GM12801 (cell line): Measurements from ENCODE around the gene THAP7.

Experiments used
- TF ChIP-seq, protein P1 (sequence below): IDR thresholded peaks from one replicate; pipeline ENCODE4 v1.5.1; 2011; ENCODE audit warnings: control low read depth; ENCODE audit not compliant: insufficient read length; ENCODE audit errors: extremely low read depth

Gene THAP7

GRCh38 chr22:21032037-21032867 lies 30.3 kb upstream of the THAP7 start, which contains the start of gene SLC7A4:
Gene SLC7A4, minus strand, starts transcription at chr22:21032561. Its CDS starts 749 bp downstream, at chr22:21031812.
- TF ChIP-seq, protein P1, sequence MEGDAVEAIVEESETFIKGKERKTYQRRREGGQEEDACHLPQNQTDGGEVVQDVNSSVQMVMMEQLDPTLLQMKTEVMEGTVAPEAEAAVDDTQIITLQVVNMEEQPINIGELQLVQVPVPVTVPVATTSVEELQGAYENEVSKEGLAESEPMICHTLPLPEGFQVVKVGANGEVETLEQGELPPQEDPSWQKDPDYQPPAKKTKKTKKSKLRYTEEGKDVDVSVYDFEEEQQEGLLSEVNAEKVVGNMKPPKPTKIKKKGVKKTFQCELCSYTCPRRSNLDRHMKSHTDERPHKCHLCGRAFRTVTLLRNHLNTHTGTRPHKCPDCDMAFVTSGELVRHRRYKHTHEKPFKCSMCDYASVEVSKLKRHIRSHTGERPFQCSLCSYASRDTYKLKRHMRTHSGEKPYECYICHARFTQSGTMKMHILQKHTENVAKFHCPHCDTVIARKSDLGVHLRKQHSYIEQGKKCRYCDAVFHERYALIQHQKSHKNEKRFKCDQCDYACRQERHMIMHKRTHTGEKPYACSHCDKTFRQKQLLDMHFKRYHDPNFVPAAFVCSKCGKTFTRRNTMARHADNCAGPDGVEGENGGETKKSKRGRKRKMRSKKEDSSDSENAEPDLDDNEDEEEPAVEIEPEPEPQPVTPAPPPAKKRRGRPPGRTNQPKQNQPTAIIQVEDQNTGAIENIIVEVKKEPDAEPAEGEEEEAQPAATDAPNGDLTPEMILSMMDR, result no peak

GRCh38 chr22:21031545-21032036 lies 29.7 kb upstream of the THAP7 start:
- TF ChIP-seq, protein P1, result no peak

- TF ChIP-seq, protein P1, result no peak
These were observed 29.0 kb upstream of the THAP7 start for GRCh38 chr22:21030621-21031544.

- TF ChIP-seq, protein P1, result no peak
These were observed 28.1 kb upstream of the THAP7 start for GRCh38 chr22:21030032-21030431.

DNA sequence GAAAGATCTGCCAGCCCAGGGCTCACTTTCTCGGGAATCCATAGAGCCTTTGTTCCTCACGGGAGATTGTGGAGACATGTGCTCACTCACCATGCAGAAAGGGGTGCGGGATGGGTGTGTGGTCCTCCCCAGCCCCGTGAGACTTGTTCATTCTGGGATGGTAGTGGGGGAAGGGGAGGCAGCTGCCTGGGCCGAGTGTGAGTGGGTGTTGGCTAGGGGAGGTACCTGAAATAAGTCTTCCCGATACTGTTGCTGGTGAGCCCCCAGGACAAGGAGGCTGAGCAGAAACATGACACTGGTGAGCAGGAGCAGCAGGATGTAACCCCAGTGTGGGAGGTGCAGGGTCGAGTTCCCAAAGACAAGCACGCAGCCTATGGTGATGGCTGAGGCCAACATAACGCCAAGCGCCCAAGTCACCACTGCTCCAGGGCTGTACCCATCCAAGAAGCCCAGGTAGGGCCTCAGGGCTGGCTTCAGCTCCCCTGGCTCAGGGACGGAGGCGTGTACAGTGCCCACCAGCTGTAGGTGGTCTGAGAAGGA lies 27.6 kb upstream of the THAP7 start:
- TF ChIP-seq, protein P1, result no peak

GRCh38 chr22:21028277-21029251 lies 26.6 kb upstream of the THAP7 start:
- TF ChIP-seq, protein P1, result no peak
